Activated CD8-positive, alpha-beta memory T cell treated with anti-CD3 and anti-CD28 coated beads, Interleukin-2, amount 50 U/mL, for 24 hours (primary cell): ENCODE measurements around the gene MIPOL1.
"Not testable (repeated sequence)": the region's sequence is repeated elsewhere in the genome, so short reads cannot be mapped to it uniquely, and the experiment has no call there.

ENCODE experiments used
- DNase-seq: peaks from one replicate; pipeline ENCODE4 v3.0.0-alpha.2; 2020; ENCODE audit errors: extremely low read depth

MIPOL1 gene

DNA sequence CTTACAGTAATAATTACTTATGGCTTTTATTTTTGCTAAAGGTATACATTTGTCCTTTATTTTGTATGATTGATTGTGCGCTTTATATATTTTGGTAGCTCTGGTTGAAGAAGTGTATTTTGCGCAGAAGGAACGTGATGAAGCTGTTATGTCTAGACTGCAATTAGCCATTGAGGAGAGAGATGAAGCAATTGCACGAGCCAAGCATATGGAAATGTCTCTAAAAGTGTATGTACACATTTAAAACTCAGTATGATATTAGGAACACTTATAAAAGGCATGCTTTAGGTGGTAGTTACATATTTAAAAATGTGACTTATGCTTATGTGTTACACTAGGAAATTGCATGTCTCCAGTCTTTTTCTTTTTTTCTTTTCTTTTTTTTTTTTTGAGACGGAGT, 87.5 kb downstream of the MIPOL1 start:
- no peak for DNase-seq

GRCh38 chr14:37289688-37290087, 92.0 kb downstream of the MIPOL1 start:
- DNase-seq = no peak

DNA sequence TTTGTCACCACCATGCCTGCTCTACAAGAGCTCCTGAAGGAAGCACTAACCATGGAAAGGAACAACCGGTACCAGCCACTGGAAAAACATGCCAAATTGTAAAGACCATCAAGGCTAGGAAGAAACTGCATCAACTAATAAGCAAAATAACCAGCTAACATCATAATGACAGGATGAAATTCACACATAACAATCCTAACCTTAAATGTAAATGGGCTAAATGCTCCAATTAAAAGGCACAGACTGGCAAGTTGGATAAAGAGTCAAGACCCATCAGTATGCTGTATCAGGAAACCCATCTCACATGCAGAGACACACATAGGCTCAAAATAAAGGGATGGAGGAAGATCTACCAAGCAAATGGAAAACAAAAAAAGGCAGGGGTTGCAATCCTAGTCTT, 97.5 kb downstream of the MIPOL1 start:
- DNase-seq = not testable (repeated sequence)

DNA sequence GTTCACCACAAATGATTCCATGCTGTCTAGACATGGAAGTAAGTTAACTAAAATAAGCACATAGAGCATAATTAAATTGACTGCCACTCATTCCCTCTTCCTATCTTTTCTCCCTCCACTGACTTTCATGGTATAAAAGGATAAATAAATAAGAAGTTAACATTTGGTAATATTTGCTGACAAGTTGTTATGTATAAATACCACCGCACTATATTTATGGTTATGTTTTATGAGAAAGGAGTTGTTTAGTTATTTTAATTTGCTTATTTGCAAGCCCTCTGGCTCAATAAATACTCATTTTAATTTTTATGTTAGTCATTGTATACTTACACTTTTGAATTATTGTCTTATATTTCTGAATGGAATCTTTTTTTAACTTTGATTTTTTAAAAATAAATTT, 113.5 kb downstream of the MIPOL1 start:
- no peak for DNase-seq

DNA sequence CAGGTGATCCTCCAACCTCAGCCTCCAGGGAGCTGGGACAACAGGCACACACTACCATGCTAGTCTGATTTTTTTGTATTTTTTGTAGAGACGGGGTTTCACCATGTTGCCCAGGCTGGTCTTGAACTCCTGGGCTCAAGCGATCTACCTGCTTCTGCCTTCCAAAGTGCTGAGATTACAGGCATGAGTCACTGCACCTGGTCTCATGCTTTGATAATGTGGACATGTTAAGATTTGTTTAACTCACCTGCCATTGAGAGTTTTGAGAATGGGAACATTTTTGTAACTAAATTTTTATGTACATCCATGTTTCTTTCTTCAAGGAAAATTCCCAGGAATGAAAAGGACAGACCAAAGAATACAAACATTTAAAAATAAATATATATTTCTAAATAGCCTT, 121.2 kb downstream of the MIPOL1 start:
- DNase-seq = no peak

DNA sequence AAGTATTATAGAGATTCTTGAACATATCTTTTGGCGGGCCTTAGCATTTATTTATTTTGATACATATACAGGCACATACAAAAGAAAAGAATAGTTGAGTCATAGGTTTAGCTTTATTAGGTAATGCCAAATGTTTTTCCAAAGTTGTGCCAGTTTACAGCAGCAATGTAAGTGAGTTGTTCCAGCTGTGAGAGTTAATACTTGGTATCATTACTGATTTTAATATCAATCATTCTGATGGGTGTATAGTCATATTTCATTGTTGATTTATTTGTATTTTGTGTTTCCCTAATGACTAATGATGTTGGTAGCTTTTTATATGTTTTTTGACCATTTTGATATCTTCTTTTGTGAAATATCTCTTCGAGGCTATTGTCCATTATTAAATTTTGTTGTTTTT, 122.4 kb downstream of the MIPOL1 start:
- no peak for DNase-seq

GRCh38 chr14:37325332-37325731, 127.6 kb downstream of the MIPOL1 start:
- DNase-seq = no peak

DNA sequence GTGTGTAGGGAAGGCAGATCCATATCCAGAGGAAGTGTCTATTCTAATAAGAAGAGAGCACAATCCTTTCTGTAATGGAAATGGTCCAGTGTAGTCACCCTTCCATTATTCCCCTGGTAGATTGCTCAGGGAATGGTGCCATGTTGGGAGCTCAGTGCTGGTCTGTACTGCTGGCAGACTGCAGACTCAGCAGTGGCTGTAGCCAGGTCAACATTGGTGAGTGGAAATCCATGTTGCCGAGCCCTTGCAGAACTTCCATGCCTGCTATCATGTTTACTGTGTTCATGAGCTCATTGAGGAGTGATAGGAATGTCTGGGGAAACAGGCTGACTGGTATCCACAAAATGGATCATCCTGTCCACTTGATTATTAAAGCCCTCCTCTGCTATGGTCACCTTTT, 128.7 kb downstream of the MIPOL1 start:
- DNase-seq = no peak

- not testable (repeated sequence) for DNase-seq
Measured at GRCh38 chr14:37327933-37328332, 130.2 kb downstream of the MIPOL1 start.

DNA sequence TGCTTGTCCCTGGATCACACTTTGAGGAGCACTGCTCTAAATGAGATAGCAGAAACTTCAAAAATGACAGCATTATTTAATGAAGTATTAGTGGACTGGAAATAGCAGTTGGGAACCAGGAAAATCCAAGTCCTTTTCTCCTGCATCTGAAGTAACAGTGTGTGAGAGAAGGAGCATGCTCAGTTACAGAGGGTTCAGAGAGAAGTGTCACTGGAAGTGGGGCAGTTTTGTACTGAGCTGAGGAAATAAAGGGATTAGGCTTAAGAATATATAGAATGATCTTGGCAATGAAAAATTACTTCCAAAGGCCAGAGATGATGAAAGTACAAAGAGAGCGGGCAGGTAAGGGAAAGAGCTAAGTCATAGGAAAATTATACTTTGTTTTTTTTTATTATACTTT, 130.9 kb downstream of the MIPOL1 start:
- no peak for DNase-seq

GRCh38 chr14:37329189-37330001, 131.7 kb downstream of the MIPOL1 start:
- no peak for DNase-seq

DNA sequence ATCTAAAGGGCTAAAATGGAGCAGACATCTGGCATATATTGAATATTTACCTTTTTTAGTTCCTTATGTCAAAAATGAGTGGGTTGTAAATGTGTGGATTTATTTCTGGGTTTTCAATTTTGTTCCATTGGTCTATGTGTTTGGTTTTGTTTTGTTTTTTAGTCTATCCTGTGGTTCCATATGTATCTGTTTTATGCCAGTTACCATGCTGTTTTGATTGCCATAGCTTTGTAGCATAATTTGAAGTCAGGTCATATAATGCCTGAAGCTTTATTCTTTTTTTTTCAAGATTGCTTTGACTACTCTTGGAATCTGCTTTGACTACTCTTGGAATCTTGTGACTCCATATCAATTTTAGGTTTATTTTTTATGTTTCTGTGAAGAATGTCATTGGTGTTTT, 133.2 kb downstream of the MIPOL1 start:
- DNase-seq = no peak

GRCh38 chr14:37340353-37340752, 142.6 kb downstream of the MIPOL1 start:
- no peak for DNase-seq

DNA sequence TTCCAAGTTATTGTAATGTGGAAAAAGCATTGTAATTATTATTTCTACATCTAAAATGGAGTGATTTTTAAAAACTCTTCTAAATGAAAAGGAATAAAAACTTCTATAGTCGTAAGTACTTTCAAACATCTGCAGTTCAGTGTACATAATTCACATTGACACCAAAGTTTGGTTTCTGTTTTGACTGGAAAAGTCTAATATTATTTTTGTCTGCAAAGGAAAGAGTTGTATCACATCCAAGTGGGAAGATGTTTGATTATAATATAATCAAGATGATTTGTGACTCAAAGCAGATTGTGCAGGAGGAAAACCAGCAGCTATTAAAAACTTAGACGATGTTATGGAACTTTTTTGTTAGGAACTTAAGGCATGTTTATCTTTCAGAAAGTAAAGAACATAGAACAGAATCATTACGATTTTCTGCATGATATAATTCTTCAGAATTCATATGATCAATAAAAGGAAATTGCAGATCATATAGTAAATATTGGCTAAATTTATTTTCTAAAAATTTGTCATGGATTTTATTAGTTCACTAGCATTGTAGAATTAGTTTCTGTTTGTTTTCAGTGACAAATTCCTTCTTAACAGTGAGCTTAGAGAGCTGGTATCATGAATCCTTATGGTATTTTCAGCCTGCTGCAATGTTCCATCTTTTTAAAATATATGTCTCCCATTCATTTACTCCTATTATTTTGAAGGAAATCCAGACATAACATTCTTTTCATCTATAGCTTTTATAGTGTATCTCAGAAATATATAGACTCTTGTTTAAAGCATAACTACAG, 145.8 kb downstream of the MIPOL1 start:
- no peak for DNase-seq

- DNase-seq = no peak
Measured at GRCh38 chr14:37363661-37364060, 165.9 kb downstream of the MIPOL1 start.

- DNase-seq = no peak
Measured at GRCh38 chr14:37369425-37369824, 171.7 kb downstream of the MIPOL1 start.

GRCh38 chr14:37375566-37375965, 177.8 kb downstream of the MIPOL1 start:
- no peak for DNase-seq

GRCh38 chr14:37376944-37377609, 179.3 kb downstream of the MIPOL1 start:
- DNase-seq = no peak

DNA sequence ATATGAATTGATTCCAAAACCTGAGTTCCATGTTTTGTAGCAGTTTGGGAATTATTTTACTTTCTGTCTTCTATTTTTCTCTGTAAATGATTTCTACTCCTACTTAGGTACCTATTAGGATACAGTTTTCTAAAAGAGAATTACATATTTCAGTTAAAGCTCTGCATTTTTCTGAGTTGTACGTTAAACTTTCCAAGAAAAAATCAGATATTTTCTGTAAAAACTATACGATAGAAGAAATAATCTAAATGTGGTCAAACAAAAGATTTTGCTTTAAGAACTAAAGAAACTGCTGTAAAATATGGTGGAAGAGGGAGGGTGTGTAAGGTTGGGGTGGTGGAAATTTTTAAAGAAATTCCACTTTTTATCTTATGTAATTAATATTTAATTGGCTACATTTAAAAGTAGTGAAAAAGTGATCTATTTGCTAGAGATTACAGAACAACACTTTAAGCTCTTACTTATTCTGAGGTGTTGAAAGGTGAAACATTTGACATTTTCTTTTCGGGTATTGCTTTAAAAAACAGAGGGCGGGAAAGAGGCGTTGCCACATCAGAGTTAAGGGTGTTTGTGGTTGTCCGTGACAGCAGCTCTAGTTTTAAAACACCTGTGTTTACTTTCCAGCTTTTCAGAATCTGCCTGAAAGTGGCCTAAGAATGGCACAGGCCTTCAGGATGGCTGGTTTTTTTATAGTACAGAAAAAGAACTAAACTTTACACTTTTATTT, 187.3 kb downstream of the MIPOL1 start:
- no peak for DNase-seq

DNA sequence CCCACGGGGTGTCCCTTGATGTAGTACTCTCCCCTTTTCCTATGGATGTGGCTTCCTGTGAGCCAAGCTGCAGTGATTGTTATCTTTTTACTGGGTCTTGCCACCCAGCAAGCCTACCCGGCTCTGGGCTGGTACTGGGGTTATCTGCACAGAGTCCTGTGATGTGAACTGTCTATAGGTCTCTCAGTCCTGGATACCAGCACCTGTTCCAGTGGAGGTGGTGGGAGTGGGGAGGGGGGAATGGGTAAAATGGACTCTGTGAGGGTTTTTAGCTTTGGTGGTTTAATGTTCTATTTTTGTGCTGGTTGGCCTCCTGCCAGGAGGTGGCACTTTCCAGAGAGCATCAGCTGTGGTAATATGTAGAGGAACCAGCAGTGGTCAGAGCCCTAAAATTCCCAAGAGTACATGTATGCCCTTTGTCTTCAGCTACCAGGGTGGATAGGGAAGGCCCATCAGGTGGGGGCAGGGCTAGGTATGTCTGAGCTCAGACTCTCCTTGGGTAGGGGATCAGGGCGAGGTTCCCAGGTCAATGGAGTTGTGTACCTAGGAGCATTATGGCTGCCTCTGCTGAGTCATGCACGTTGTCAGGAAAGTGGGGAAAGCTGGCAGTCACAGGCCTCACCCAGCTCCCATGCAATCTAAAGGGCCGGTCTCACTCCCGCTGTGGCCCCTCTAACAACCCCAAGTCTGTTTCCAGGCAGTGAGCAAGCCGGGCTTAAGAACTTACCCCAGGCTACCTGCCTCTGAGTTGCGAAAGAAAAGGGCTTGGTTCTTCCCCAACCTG, 199.6 kb downstream of the MIPOL1 start:
- not testable (repeated sequence) for DNase-seq

DNA sequence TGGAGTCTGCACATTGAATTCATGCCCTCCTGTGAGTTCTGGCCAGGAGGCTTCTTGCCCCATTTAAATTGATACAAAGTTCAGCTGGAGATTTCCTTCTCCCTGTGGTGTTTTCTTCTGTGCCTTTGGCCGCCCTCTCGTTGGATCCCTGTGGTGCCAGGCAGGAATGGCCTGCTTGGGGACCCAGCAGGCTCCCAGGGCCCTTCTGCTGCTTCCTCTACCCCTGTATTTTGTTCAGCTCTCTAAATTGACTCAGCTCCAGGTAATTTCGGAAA, 200.1 kb downstream of the MIPOL1 start:
- no peak for DNase-seq
